Measurements from ENCODE around the gene NBEA.
A peak's percentile ranks its signal among the peaks of the same experiment; 100 is the strongest.
"Not testable (repeated sequence)": the region's sequence is repeated elsewhere in the genome, so short reads cannot be mapped to it uniquely, and the experiment has no call there.

NBEA gene

DNA sequence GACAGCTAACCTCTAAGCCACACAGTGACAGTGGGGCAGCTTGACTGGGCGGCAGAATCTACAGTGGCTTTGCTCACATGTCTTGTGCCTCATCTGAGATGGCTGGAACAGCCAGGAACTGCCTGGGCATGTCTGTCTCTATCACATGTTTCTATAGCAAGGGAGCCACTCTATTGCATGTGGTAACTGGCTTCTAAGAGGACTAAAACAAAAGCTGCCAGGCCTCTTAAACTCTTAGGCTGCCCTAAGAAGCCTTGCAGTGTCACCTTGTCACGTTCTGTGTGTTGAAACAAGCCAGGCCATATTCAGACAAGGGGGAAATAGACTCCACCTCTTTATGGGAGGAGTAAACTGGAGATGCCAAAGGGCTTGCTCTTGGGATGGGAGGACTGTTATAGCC lies 657.3 kb downstream of the NBEA start:
- H3K27ac ChIP-seq, result peak overlapping the region; percentile 60
- peak; percentile 52 for DNase-seq (ENCODE audit: low read depth, low spot score)

- peak overlapping the region; percentile 60 for H3K27ac ChIP-seq
- DNase-seq (ENCODE audit: low read depth, low spot score), result no peak
Measured at GRCh38 chr13:35600137-35600536, 658.1 kb downstream of the NBEA start.

DNA sequence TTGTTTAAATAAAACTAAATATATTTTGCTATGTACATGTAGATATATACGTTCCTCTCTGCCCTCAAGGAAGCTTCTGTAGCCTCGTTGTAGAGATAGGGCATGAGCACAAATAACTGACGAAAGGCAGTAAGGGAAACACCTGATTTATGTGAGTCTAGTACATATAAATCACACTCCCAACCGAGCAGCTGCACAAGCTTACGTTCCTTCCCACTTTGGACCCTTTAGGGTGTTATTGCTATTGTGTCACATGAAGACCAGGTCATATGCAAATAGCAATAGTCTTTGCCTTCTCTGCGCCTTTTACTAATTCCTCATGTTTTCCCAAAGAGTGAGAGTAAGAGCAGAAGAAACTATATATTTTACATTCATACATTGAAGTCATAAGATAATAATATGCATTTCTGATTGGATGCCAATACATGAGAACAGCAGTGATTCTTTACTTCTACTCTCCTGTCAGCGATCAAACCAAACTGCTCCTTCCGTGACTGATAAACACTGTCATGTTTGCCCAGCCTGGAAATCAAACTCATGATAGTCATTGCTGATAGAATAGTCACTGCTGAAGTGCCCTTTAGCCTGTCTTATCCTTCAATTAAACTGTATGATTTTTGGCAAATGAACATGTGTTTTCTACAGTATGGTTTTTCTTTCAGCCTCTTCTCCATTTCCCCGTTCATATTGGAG lies 661.7 kb downstream of the NBEA start:
- H3K27ac ChIP-seq, result no peak overlapping the region
- DNase-seq (ENCODE audit: low read depth, low spot score), result no peak

DNA sequence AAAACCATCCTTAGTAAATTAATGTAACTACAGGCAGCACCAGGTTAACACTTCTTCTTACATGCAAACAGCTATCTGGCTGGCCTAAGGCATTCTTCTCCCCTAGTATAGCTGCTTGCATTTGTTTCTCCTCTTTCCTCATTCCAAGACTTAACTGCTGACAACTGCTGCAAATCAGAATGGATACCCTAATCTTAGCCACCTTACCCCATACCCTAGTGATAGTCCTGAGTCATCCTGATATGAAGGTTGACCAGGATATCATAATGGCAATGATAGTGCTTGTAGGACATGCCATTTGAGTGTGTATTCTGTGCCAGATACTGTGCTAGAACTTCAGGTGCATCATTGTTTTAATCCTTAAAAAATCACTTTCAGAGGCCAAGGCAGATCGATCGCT lies 672.6 kb downstream of the NBEA start:
- no peak for DNase-seq (ENCODE audit: low read depth, low spot score)
- no peak overlapping the region for H3K27ac ChIP-seq

- DNase-seq (ENCODE audit: low read depth, low spot score), result no peak
- no peak overlapping the region for H3K27ac ChIP-seq
Measured at GRCh38 chr13:35617420-35617819, 675.4 kb downstream of the NBEA start.

GRCh38 chr13:35618565-35619083 lies 676.6 kb downstream of the NBEA start:
- no peak for DNase-seq (ENCODE audit: low read depth, low spot score)
- no peak overlapping the region for H3K27ac ChIP-seq

GRCh38 chr13:35621989-35622388 lies 679.9 kb downstream of the NBEA start:
- H3K27ac ChIP-seq, result peak overlapping the region; percentile 19
- peak; percentile 43 for DNase-seq (ENCODE audit: low read depth, low spot score)

DNA sequence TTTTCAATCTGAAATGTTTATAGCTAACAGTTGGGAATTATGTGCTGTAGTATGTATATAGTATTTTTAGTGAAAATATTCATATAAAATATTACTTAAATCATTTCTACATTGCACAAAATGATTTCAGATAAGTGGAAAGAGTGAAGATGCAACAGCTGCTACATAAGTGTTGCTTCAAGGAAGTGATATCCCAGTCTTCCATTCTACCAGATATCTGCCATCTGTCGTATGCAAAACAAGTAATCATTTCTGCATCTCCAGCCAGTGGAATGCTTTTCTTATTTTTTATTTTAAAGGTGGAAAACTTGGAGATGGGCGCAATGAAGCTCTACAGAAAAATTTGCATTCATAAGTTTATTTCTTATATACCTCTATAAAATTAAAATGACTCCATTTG lies 687.0 kb downstream of the NBEA start:
- H3K27ac ChIP-seq, result no peak overlapping the region
- DNase-seq (ENCODE audit: low read depth, low spot score), result no peak

GRCh38 chr13:35630551-35631275 lies 688.6 kb downstream of the NBEA start:
- H3K27ac ChIP-seq, result no peak overlapping the region
- DNase-seq (ENCODE audit: low read depth, low spot score), result no peak

- H3K27ac ChIP-seq, result no peak overlapping the region
- no peak for DNase-seq (ENCODE audit: low read depth, low spot score)
Measured at GRCh38 chr13:35631666-35632065, 689.6 kb downstream of the NBEA start.

- DNase-seq (ENCODE audit: low read depth, low spot score), result no peak
- H3K27ac ChIP-seq, result no peak overlapping the region
Measured at GRCh38 chr13:35643625-35644024, 701.6 kb downstream of the NBEA start.

DNA sequence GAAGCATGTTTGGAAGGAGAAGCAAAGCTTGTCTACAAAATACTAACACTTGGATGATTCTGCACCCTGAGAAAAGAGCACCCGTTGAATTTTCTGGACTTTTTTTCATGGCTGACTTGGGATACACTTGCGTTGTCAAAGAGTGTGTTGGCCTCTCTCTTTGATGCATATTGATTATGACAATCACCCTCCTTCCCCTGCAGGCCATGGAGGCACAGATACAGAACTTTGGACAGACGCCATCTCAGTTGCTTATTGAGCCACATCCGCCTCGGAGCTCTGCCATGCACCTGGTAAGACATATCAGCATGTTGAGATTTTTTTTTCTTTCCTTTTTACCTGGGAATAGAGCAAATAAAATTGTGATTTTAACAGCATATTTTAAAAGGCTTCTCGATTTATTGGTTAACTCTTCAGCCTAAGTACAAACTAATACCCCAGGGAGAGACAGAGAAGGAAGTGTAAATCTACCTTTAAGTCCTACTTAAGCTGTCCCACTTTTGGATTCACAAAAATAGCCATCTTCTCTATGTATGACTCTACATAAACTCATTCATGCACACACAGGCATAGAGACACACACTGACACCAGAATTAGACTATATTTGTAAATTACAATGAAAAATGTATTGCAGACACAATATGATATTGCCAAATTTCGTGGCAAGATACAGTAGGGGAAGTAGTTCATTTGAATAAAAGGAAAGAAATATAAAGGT lies 704.1 kb downstream of the NBEA start:
- no peak overlapping the region for H3K27ac ChIP-seq
- no peak for DNase-seq (ENCODE audit: low read depth, low spot score)

- no peak overlapping the region for H3K27ac ChIP-seq
- DNase-seq (ENCODE audit: low read depth, low spot score), result no peak
Measured at GRCh38 chr13:35648201-35648600, 706.1 kb downstream of the NBEA start.

DNA sequence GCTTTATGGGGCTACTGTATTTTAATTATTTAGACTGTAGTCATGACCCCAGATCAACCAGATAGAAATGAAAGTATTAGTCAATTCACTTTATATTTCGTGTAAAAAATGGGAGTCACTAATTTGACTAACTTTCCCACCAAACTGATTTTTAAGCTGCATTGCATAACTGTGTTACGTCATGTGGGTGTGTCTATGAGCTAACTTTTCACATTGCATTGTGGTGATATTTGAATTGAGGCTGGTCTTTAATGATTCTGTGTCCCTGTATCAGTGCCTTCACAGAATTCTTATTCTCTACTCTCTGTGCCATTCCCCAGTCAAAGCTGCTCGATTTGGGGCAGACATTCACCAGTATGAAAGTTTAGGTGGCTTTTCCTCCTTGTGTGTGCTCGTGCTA lies 707.1 kb downstream of the NBEA start:
- DNase-seq (ENCODE audit: low read depth, low spot score), result no peak

DNA sequence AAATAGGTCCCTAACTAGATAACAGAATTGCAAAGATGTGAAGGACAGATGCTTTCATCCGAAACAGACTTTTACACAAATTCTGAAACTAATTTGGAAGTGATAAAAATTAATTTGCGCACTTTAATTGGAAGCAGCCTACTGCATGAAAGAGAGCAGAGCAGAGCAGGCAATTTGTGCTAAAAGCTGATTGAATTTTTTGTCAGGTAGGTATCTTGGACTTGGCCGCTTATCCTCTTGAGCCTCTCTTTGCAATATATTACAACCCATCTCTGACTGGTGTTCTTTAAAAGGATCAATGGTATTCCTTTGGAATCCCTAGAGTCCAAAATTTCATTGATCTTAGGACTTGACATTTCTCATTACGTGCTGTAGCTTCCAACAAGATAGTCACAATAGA lies 717.7 kb downstream of the NBEA start:
- DNase-seq (ENCODE audit: low read depth, low spot score), result no peak
- H3K27ac ChIP-seq, result no peak overlapping the region

More for the DNA sequence above, 707.1 kb downstream of the NBEA start:
- H3K27ac ChIP-seq, result no peak overlapping the region

GRCh38 chr13:35664747-35665146 lies 722.7 kb downstream of the NBEA start:
- no peak overlapping the region for H3K27ac ChIP-seq
- no peak for DNase-seq (ENCODE audit: low read depth, low spot score)

DNA sequence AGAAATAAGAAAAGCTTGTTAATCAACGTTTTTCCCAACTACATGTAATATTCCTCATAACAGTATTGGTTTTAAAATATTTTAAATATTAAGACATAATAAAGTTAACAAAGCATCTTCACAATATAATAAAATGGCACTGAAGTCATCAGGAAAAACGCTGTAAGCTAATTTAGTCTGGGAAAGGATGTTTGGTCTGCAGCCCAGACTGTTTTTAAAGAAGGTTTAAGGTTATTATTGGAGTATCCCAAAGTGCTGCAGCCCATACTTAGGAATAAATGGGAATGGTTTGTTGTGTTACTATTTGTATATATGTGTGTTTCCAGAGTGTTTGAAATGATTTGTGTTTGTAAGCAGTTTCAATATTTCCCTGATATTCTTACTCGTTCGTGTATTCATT lies 727.3 kb downstream of the NBEA start:
- H3K27ac ChIP-seq, result no peak overlapping the region
- no peak for DNase-seq (ENCODE audit: low read depth, low spot score)

- H3K27ac ChIP-seq, result no peak overlapping the region
- no peak for DNase-seq (ENCODE audit: low read depth, low spot score)
Measured at GRCh38 chr13:35672611-35673010, 730.5 kb downstream of the NBEA start.

DNA sequence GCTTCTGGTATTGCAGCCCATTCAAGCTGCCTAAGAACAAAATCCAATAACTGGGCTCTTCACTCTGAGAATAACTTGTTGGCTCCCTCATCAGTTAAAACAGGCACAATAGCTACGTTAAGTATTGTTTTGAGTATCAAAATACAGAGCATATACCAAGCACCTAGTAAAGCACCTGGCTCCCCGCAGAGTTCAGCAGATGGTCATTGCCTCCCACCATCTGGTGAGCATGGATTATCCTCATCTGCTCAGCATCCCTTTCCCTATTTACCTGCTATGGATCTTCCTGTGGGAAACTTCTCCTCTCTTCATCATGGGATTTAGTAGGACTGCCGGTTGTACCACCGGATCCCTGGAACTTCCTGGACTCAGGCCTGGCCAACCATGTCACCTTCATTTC lies 733.6 kb downstream of the NBEA start:
- no peak for DNase-seq (ENCODE audit: low read depth, low spot score)
- H3K27ac ChIP-seq, result no peak overlapping the region

DNA sequence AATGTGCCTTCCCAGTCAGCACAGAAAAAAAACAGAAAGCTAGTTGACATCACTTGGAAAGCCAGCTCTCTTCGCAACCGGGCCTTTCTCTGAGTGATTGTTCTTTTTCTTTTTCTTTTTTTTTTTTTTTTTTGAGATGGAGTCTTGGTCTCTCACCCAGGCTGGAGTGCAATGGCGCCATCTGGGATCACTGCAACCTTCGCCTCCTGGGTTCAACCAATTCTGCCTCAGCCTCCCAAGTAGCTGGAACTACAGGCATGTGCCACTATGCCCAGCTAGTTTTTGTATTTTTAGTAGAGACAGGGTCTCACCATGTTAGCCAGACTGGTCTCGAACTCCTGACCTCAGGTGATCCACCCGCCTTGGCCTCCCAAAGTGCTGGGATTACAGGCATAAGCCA lies 735.8 kb downstream of the NBEA start:
- not testable (repeated sequence) for DNase-seq (ENCODE audit: low read depth, low spot score); H3K27ac ChIP-seq

DNA sequence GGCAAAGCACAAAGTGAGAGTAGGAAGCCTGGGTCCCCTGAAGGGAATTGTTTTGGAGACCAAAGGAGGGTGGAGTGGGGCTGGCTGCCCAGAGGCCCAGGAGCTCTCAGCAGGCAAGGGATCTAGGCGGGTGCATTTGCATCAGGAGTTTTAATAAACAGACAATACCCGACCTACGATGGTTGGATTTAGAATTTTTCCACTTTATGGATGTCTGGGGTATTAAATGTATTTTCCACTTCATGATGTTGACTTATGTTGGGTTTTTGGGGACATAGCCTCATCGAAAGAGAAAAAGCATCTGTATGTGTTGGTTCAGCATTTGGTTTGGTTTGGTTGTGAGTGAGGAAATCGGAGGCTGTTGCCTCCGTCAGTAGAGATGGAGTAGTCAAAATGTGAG lies 739.6 kb downstream of the NBEA start:
- no peak for DNase-seq (ENCODE audit: low read depth, low spot score)
- H3K27ac ChIP-seq, result no peak overlapping the region
